Osteocyte (in vitro differentiated cells): Measurements from ENCODE around the gene ATP6V1B1. TPM values are rescaled to one million over a fixed set of nuclear protein-coding genes. Genes with fewer than 3 reads are reported as not detected.

Experiments used
- DNase-seq: peaks from one replicate; pipeline ENCODE4 v3.0.0; 2021; ENCODE audit warnings: mixed read lengths; ENCODE audit not compliant: unreplicated experiment; ENCODE audit errors: extremely low spot score
- H3K27ac Mint-ChIP-seq: one replicate; pipeline ENCODE4 v1.8.0; 2021; ENCODE audit warnings: mild to moderate bottlenecking, mixed read lengths; ENCODE audit not compliant: unreplicated experiment
- H3K27me3 Mint-ChIP-seq: one replicate; pipeline ENCODE4 v1.8.0; 2021; ENCODE audit warnings: mixed read lengths; ENCODE audit not compliant: unreplicated experiment
- H3K36me3 Mint-ChIP-seq: one replicate; pipeline ENCODE4 v1.8.0; 2021; ENCODE audit warnings: mixed read lengths; ENCODE audit not compliant: unreplicated experiment
- H3K4me1 Mint-ChIP-seq: one replicate; pipeline ENCODE4 v1.8.0; 2021; ENCODE audit warnings: mixed read lengths; ENCODE audit not compliant: unreplicated experiment
- H3K4me3 Mint-ChIP-seq: one replicate; pipeline ENCODE4 v1.8.0; 2021; ENCODE audit warnings: mild to moderate bottlenecking, moderate library complexity, mixed read lengths; ENCODE audit not compliant: unreplicated experiment
- H3K9me3 Mint-ChIP-seq: one replicate; pipeline ENCODE4 v1.8.0; 2021; ENCODE audit warnings: mixed read lengths; ENCODE audit not compliant: unreplicated experiment
- CTCF ChIP-seq: fragments of 200-600 bp; sonication (generic); IDR thresholded peaks from 2 replicates; pipeline ENCODE4 v1.5.0; 2021; ENCODE audit warnings: antibody characterized with exemption, mild to moderate bottlenecking, moderate library complexity
- total RNA-seq: library from RNA; stranded (reverse); gene quantifications from 2 replicates; pipeline ENCODE4 v1.2.1, GENCODE V29; 2021

ATP6V1B1 gene
- total RNA-seq, 1 donor from 2014 or later = 6.3 TPM

GRCh38 chr2:70922235-70923234 lies 13.2 kb upstream of the ATP6V1B1 start:
- no peak overlapping the region for H3K27ac Mint-ChIP-seq

GRCh38 chr2:70923378-70924015 lies 12.2 kb upstream of the ATP6V1B1 start:
- Mint-ChIP-seq H3K9me3 (no peaks in the 10 kb centered on the region), H3K36me3 (peaks cover 14% of the 10 kb centered on the region), H3K27ac (no peak overlapping the region), H3K4me1 (no peaks in the 10 kb centered on the region), H3K27me3 (no peaks in the 10 kb centered on the region), H3K4me3 (no peak overlapping the region)
- peak; percentile 59 for DNase-seq
- TF ChIP-seq CTCF = peak; percentile 34

More at GRCh38 chr2:70922235-70923234, 13.2 kb upstream of the ATP6V1B1 start:
- no peaks in the 10 kb centered on the region for H3K4me1 Mint-ChIP-seq
- no peak for TF ChIP-seq CTCF
- H3K27me3 Mint-ChIP-seq = no peaks in the 10 kb centered on the region
- no peak overlapping the region for H3K4me3 Mint-ChIP-seq
- peak; percentile 64 for DNase-seq
- peaks cover 2% of the 10 kb centered on the region for H3K9me3 Mint-ChIP-seq
- peaks cover 14% of the 10 kb centered on the region for H3K36me3 Mint-ChIP-seq

GRCh38 chr2:70926042-70926441 lies 9.7 kb upstream of the ATP6V1B1 start:
- no peaks in the 10 kb centered on the region for H3K27me3 Mint-ChIP-seq

GRCh38 chr2:70927138-70927537 lies 8.6 kb upstream of the ATP6V1B1 start:
- H3K36me3 Mint-ChIP-seq = peaks cover 16% of the 10 kb centered on the region
- no peak for TF ChIP-seq CTCF
- H3K4me1 Mint-ChIP-seq = no peaks in the 10 kb centered on the region
- no peaks in the 10 kb centered on the region for H3K27me3 Mint-ChIP-seq
- no peak overlapping the region for H3K27ac Mint-ChIP-seq
- DNase-seq = peak; percentile 54
- no peak overlapping the region for H3K4me3 Mint-ChIP-seq
- no peaks in the 10 kb centered on the region for H3K9me3 Mint-ChIP-seq

More at GRCh38 chr2:70926042-70926441, 9.7 kb upstream of the ATP6V1B1 start:
- Mint-ChIP-seq H3K36me3 (peaks cover 14% of the 10 kb centered on the region), H3K4me1 (no peaks in the 10 kb centered on the region), H3K4me3 (no peak overlapping the region), H3K9me3 (no peaks in the 10 kb centered on the region), H3K27ac (no peak overlapping the region)
- no peak for TF ChIP-seq CTCF
- peak; percentile 80 for DNase-seq

- Mint-ChIP-seq H3K27ac (no peak overlapping the region), H3K27me3 (no peaks in the 10 kb centered on the region), H3K36me3 (peaks cover 16% of the 10 kb centered on the region), H3K4me1 (no peaks in the 10 kb centered on the region), H3K4me3 (no peak overlapping the region), H3K9me3 (no peaks in the 10 kb centered on the region)
- TF ChIP-seq CTCF = no peak
- peak; percentile 71 for DNase-seq
These were observed 8.1 kb upstream of the ATP6V1B1 start for GRCh38 chr2:70927641-70928040.
